GM19043 (cell line): ENCODE results near the gene SLC24A4.
"Not testable (repeated sequence)": the region's sequence is repeated elsewhere in the genome, so short reads cannot be mapped to it uniquely, and the experiment has no call there.

ENCODE experiments used
- ATAC-seq: cut with Tn5 transposase; IDR thresholded peaks from one replicate; pipeline ENCODE4 v1.9.1; 2021; ENCODE audit warnings: low read depth; ENCODE audit not compliant: unreplicated experiment

The SLC24A4 gene

DNA sequence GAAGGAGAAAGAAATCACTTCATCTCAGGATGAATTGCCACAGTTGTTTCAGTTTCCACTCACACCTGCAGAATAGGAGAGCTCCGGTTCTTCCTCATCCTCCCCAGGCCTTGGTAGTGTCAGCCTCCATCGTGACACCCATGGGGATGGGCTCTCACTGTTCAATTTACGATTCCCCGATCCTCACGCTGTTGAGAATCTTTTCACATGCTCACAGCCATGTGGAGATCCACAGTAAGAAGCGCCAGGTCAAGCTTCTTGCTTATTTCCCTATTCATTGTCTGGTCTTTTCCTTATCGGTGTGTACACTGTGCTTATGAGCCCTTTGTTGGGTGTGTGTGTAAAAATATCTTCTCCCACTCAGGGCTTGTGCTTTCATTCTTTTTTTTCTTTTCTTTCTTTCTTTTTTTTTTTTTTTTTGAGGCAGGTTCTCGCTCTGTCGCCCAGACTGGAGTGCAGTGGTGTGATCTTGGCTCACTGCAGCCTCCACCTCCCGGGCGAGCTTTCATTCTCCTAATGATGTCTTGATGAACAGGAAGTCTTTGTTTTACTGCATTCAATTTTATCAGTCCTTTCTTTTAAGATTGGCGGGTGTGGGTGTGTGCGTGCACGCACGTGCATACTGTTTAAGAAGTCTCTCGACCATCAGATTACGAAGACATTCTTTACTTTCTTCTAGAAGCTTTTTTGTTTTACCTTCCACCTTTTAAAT, 212.1 kb downstream of the SLC24A4 start:
- no peak for ATAC-seq

GRCh38 chr14:92536231-92536630, 213.3 kb downstream of the SLC24A4 start:
- ATAC-seq: not testable (repeated sequence)

- peak; percentile 87 for ATAC-seq
Observed at GRCh38 chr14:92538412-92538985, 215.5 kb downstream of the SLC24A4 start.

DNA sequence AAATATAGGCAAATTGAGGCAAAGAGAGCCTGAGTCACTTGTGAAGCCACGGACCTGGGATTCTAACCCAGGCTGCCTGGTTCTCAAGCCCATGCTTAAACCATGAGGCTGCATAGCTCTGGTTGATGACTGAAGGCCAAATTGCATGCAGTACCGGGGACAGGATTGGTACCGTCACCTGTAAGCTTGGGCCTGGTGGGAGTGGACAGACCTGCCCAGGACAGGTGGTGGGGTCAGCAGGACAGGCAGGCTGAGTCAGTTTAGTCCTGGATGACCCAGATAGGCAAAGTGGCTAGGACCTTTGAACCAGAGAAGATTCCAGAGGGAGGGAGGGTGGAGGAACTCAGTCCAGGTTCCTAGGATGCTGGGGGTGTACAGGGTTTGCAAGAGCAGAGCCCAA, 216.5 kb downstream of the SLC24A4 start:
- ATAC-seq: no peak

DNA sequence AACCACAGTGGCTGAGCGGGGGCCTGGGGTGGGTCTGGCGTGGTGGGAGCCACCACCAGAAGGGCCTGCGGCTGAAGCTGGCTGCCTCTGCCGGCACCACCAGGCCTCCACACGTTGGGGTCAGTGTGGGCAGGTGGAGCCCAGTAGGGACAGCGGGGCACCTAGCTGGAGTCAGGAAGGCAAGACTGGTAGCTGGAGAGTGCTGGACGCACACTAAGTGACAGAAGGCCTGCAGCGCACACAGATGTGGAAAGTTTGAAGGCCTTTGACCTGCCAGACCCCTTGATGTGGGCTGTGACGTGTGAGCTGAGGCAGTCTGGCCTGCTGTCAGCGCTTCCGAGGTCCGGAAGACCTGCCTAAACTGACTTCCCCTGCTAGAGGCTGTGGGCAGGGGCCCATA, 216.9 kb downstream of the SLC24A4 start:
- no peak for ATAC-seq

DNA sequence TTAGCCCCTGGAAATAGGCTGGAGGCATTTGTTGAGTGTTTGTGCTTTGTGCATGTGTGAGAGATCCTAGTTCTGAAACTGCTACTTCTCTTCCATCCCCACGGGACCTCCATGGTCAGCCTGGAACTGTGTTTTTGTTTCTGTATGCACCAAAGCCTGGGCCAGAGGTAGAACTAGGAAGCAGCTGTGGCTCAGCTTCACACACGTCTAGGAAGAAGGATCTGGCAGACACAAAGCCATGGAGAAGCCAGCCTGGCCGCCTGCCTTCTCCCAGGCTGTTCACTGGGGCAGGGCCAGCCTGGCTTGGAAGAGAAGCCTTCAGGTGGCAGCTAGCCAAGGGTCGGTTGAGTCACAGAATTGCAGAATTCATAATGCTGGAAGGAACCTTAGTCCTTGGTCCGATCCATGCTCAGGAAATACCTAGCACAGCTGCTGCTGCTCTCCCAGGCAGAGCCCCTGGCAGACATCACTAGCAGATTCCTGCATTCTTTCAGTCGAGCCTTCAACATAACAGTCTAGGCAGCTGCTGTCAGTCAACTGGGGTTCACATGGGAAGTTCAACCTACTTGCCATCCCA, 217.6 kb downstream of the SLC24A4 start:
- ATAC-seq: no peak

DNA sequence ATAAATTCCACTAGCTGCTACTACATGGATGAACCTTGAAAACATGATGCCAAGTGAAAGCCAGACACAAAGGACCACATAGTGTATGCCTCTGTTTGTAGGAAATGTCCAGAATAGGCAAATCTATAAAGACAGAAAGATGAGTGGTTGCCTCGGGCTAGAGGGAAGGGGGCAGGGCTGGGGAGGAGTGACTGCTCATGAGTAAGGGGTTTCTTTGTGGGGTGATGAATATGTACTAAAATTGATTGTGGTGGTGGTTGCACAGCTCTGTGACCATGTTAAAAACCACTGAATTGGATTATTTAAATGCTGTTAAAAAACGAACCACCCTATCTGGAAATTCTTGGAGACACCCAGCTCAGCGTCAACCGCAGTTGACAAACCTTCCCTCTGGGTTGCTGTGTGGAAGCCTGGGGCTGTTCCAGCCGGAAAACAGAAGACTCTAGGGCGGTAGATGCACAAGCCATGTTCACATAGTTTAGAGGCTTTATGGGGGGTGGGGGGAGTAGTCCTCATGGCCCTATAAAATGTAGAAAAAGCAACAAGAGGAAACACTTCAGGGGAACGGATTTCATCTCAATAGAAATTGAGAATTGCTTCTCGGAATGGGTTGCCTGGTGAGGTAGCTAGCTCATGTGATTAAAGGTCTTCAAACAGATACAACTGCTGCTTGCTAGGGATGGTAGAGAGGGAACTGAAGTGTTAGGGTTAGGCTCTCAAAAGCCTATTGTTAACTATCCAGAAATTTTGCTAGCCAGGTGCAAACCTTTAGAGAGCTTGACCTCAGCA, 220.0 kb downstream of the SLC24A4 start:
- no peak for ATAC-seq

- ATAC-seq: no peak
Observed at GRCh38 chr14:92544051-92544720, 221.2 kb downstream of the SLC24A4 start.

- ATAC-seq: no peak
Observed at GRCh38 chr14:92546347-92547053, 223.5 kb downstream of the SLC24A4 start.

DNA sequence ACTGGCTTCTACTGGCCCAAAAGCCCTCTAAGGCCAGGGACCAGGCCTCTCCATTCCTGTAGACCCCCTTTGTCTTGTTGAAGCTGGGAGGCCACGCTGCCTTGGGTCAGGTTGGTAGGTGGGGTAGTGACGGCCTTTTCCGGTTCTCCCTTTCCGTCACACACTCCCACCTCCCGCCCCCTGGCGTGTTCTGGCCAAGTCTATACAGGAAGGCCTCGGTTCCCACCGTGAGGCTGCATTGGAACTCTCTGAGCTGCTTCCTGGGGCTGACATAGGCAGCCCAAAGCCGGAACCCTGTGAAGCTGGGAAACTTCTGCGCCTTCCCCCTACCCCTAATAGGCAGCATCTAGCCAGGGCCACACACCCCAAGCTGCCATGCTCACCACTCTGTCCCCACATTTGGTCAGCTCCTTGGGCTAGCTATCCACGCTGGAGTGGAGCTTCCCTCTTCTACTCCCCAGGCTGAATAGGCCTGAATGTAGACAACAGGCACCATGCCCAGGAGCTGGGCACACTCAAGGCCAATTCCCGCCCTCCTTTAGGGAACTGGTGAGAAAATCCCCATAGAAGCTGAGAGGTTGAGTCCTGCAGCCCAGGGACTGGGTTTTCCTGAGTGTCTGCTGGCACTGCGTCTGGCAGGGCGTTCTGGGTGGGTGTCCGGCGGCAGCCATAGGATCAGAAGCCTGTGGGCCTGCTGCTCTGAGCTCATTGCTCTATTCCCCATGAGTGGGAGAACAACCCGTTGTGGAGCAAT, 226.3 kb downstream of the SLC24A4 start:
- no peak for ATAC-seq

GRCh38 chr14:92549859-92550230, 226.9 kb downstream of the SLC24A4 start:
- ATAC-seq: no peak
